ENCODE measurements around the gene RASA4B. TPM values are rescaled to one million over a fixed set of nuclear protein-coding genes. Genes with fewer than 3 reads are reported as not detected.
"Not testable (repeated sequence)": the region's sequence is repeated elsewhere in the genome, so short reads cannot be mapped to it uniquely, and the experiment has no call there.

RASA4B gene
- total RNA-seq, 1 experiment from 2014 or later, result 1.2 TPM

- H3K36me3 ChIP-seq (ENCODE audit: low read depth); H3K79me2 ChIP-seq (ENCODE audit: low read depth); H3K4me3 ChIP-seq; BruUV-seq (replicated peaks); H3K4me2 ChIP-seq; intact Hi-C loops (cut with micrococcal nuclease; ENCODE audit: unreplicated experiment); H3F3A ChIP-seq (ENCODE audit: insufficient read depth, low read depth); H3K4me1 ChIP-seq (replicated peaks; ENCODE audit: insufficient read depth); CTCF ChIA-PET; H4K20me1 ChIP-seq (ENCODE audit: insufficient read depth); H2AFZ ChIP-seq; H3K9me2 ChIP-seq (ENCODE audit: insufficient read depth); H3K27ac ChIP-seq; H3K27me3 ChIP-seq (ENCODE audit: insufficient read depth, low read depth); H3K9me3 ChIP-seq (ENCODE audit: insufficient read depth, low read depth); POLR2A ChIA-PET (ENCODE audit: unreplicated experiment); DNase-seq: not testable (repeated sequence)
Measured at GRCh38 chr7:102510575-102510974, 7.0 kb downstream of the RASA4B start.

GRCh38 chr7:102507410-102508088 lies 10.0 kb downstream of the RASA4B start:
- CTCF ChIA-PET; POLR2A ChIA-PET (ENCODE audit: unreplicated experiment); H4K20me1 ChIP-seq (ENCODE audit: insufficient read depth); DNase-seq; H3K4me1 ChIP-seq (replicated peaks; ENCODE audit: insufficient read depth); BruUV-seq (replicated peaks); H3K4me3 ChIP-seq; H3K4me2 ChIP-seq; H2AFZ ChIP-seq; intact Hi-C loops (cut with micrococcal nuclease; ENCODE audit: unreplicated experiment); H3K27ac ChIP-seq; H3K36me3 ChIP-seq (ENCODE audit: low read depth); H3K9me2 ChIP-seq (ENCODE audit: insufficient read depth); H3K9me3 ChIP-seq (ENCODE audit: insufficient read depth, low read depth); H3K27me3 ChIP-seq (ENCODE audit: insufficient read depth, low read depth); H3F3A ChIP-seq (ENCODE audit: insufficient read depth, low read depth); H3K79me2 ChIP-seq (ENCODE audit: low read depth): not testable (repeated sequence)

- H3K27me3 ChIP-seq (ENCODE audit: insufficient read depth, low read depth); DNase-seq; H3K4me1 ChIP-seq (replicated peaks; ENCODE audit: insufficient read depth); H3F3A ChIP-seq (ENCODE audit: insufficient read depth, low read depth); intact Hi-C loops (cut with micrococcal nuclease; ENCODE audit: unreplicated experiment); H3K36me3 ChIP-seq (ENCODE audit: low read depth); H3K9me2 ChIP-seq (ENCODE audit: insufficient read depth); H3K9me3 ChIP-seq (ENCODE audit: insufficient read depth, low read depth); H2AFZ ChIP-seq; POLR2A ChIA-PET (ENCODE audit: unreplicated experiment); H3K79me2 ChIP-seq (ENCODE audit: low read depth); CTCF ChIA-PET; H4K20me1 ChIP-seq (ENCODE audit: insufficient read depth); H3K4me3 ChIP-seq; BruUV-seq (replicated peaks): not testable (repeated sequence)
- H3K4me2 ChIP-seq, result peak overlapping the region; percentile 42; the same call in 1 of the 2 replicates
- peak overlapping the region; percentile 53; the same call in 1 of the 2 replicates for H3K27ac ChIP-seq
Measured at GRCh38 chr7:102505298-102506185, 12.0 kb downstream of the RASA4B start.

DNA sequence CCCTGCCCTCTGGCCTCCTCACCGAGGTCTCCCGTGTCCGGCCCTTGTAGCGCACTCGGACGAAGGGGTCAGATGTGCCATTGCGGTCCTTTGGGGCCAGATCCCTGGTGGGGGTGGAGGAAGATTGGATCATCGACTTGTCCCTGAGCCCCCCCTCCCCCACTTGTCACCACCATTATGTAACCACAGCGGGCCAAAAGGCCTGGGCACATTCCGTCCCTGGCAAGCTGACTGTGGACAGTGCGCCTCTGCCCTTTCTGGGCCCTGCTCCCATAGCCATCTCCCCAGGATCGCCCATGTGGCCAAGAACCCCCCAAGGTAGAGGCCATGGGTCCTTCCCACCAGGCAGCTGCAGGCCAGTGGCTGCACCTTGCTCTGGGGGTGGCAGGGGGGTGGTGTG lies 14.4 kb downstream of the RASA4B start:
- H3K9me2 ChIP-seq (ENCODE audit: insufficient read depth); H3K79me2 ChIP-seq (ENCODE audit: low read depth); H3K9me3 ChIP-seq (ENCODE audit: insufficient read depth, low read depth); H2AFZ ChIP-seq; H3K4me2 ChIP-seq; H3K36me3 ChIP-seq (ENCODE audit: low read depth); BruUV-seq (replicated peaks); CTCF ChIA-PET; POLR2A ChIA-PET (ENCODE audit: unreplicated experiment); DNase-seq; H3F3A ChIP-seq (ENCODE audit: insufficient read depth, low read depth); H3K27ac ChIP-seq; intact Hi-C loops (cut with micrococcal nuclease; ENCODE audit: unreplicated experiment); H3K27me3 ChIP-seq (ENCODE audit: insufficient read depth, low read depth); H3K4me3 ChIP-seq; H3K4me1 ChIP-seq (replicated peaks; ENCODE audit: insufficient read depth); H4K20me1 ChIP-seq (ENCODE audit: insufficient read depth): not testable (repeated sequence)

GRCh38 chr7:102498321-102498720 lies 19.3 kb downstream of the RASA4B start:
- H3K9me3 ChIP-seq (ENCODE audit: insufficient read depth, low read depth); H3K79me2 ChIP-seq (ENCODE audit: low read depth); BruUV-seq (replicated peaks); intact Hi-C loops (cut with micrococcal nuclease; ENCODE audit: unreplicated experiment); H3K4me1 ChIP-seq (replicated peaks; ENCODE audit: insufficient read depth); H3K27ac ChIP-seq; H3F3A ChIP-seq (ENCODE audit: insufficient read depth, low read depth); H3K27me3 ChIP-seq (ENCODE audit: insufficient read depth, low read depth); H3K36me3 ChIP-seq (ENCODE audit: low read depth); H3K9me2 ChIP-seq (ENCODE audit: insufficient read depth); CTCF ChIA-PET; DNase-seq; H3K4me2 ChIP-seq; POLR2A ChIA-PET (ENCODE audit: unreplicated experiment); H4K20me1 ChIP-seq (ENCODE audit: insufficient read depth); H3K4me3 ChIP-seq; H2AFZ ChIP-seq: not testable (repeated sequence)

- H3K4me3 ChIP-seq; H3K9me3 ChIP-seq (ENCODE audit: insufficient read depth, low read depth); H3K4me1 ChIP-seq (replicated peaks; ENCODE audit: insufficient read depth); H3K36me3 ChIP-seq (ENCODE audit: low read depth); BruUV-seq (replicated peaks); H3K79me2 ChIP-seq (ENCODE audit: low read depth); intact Hi-C loops (cut with micrococcal nuclease; ENCODE audit: unreplicated experiment); H3F3A ChIP-seq (ENCODE audit: insufficient read depth, low read depth); DNase-seq; POLR2A ChIA-PET (ENCODE audit: unreplicated experiment); H3K27ac ChIP-seq; H3K4me2 ChIP-seq; H2AFZ ChIP-seq; H3K27me3 ChIP-seq (ENCODE audit: insufficient read depth, low read depth); H4K20me1 ChIP-seq (ENCODE audit: insufficient read depth); H3K9me2 ChIP-seq (ENCODE audit: insufficient read depth); CTCF ChIA-PET: not testable (repeated sequence)
Measured at GRCh38 chr7:102497308-102497707, 20.3 kb downstream of the RASA4B start.

GRCh38 chr7:102496861-102497260 lies 20.7 kb downstream of the RASA4B start:
- H3K9me3 ChIP-seq (ENCODE audit: insufficient read depth, low read depth); DNase-seq; H4K20me1 ChIP-seq (ENCODE audit: insufficient read depth); H3K4me2 ChIP-seq; H3K27ac ChIP-seq; POLR2A ChIA-PET (ENCODE audit: unreplicated experiment); intact Hi-C loops (cut with micrococcal nuclease; ENCODE audit: unreplicated experiment); H3K4me3 ChIP-seq; H3F3A ChIP-seq (ENCODE audit: insufficient read depth, low read depth); H3K9me2 ChIP-seq (ENCODE audit: insufficient read depth); H2AFZ ChIP-seq; BruUV-seq (replicated peaks); H3K36me3 ChIP-seq (ENCODE audit: low read depth); H3K4me1 ChIP-seq (replicated peaks; ENCODE audit: insufficient read depth); H3K27me3 ChIP-seq (ENCODE audit: insufficient read depth, low read depth); H3K79me2 ChIP-seq (ENCODE audit: low read depth); CTCF ChIA-PET: not testable (repeated sequence)
